HL-60/S4 treated with retinoic acid at 250 ng/mL for 4 days and 3 days (cell line): ENCODE data around the gene ANGPT4.
"Not testable (repeated sequence)": the region's sequence is repeated elsewhere in the genome, so short reads cannot be mapped to it uniquely, and the experiment has no call there.

Experiments used
- in situ Hi-C: fragments of 300-500 bp; cut with MboI; formaldehyde crosslinking; loops from 2 replicates; pipeline ENCODE4 v1.7.0; 2022; ENCODE audit warnings: low sequenced_read_pairs

The ANGPT4 gene

GRCh38 chr20:879626-880025 is 36.5 kb downstream of the ANGPT4 start:
- in situ Hi-C loops = no loop called here

DNA sequence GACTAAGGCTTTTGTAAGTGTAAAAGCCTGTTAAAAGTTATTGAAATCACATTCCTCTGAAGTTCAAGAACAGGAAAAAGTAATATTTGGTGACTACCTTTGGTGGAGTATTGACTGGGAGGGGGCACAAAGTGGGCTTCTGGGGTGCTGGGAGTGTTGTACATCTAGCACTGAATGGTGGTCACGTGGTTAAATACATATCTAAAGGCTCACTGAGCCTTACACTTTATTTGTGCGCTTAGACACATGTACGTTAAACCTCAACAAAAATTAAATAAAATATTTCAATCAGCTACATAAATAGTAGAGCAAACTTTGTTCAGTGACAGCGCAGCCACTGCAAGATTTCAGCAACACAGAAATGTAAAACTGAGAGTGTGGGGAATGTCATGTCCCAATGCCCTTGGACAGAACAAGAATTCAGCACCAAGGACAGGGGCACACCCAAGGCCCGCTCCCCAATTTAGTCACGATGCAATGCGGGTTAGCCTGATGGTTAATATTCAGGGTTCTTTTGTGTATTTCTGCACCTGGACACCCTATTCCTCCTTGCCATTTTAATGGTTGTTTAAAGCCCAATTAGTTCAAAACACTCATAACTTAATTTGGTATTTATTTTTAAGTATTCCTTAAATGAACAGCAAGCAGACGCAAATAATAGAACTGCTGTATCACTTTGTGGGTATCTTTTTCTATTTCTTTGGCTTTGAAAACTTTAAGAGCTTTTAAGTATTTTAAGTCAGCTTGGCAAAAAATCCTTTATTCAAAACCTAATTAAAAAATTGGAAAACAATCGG is 37.4 kb downstream of the ANGPT4 start:
- in situ Hi-C loops = no loop called here

- in situ Hi-C loops = no loop called here
These were observed 38.3 kb downstream of the ANGPT4 start for GRCh38 chr20:877814-878213.

GRCh38 chr20:875115-875514 is 41.0 kb downstream of the ANGPT4 start:
- in situ Hi-C loops = no loop called here

GRCh38 chr20:873875-874607 is 42.1 kb downstream of the ANGPT4 start:
- in situ Hi-C loops = no loop called here

- in situ Hi-C loops = no loop called here
These were observed 43.1 kb downstream of the ANGPT4 start for GRCh38 chr20:872855-873520.

DNA sequence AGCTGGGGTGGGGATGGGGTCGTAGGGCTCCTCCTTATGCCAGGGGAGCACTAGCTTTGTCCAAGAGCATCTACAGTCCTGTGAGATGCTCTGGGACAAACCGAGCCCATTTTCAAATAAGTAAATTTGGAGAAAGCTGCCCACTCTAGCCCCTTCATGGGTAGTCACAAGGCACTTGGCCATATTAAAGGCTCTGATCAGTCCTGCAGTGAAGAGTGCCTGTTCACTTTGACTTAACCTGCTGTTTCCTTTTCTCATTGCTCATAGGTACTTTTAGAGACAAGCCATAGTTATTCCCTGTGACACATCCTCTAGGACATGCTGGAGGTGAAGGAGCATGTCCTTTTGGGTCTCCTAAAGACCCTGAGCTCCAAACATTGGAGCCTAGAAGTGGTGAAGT is 44.2 kb downstream of the ANGPT4 start:
- in situ Hi-C loops = no loop called here

- in situ Hi-C loops = no loop called here
These were observed 44.7 kb downstream of the ANGPT4 start for GRCh38 chr20:871436-871835.

GRCh38 chr20:870758-871157 is 45.4 kb downstream of the ANGPT4 start:
- in situ Hi-C loops = no loop called here

- in situ Hi-C loops = no loop called here
These were observed 46.5 kb downstream of the ANGPT4 start for GRCh38 chr20:869606-870005.

- in situ Hi-C loops = no loop called here
These were observed 47.9 kb downstream of the ANGPT4 start for GRCh38 chr20:868279-868678.

GRCh38 chr20:865440-865839 is 50.7 kb downstream of the ANGPT4 start:
- in situ Hi-C loops = no loop called here

- in situ Hi-C loops = no loop called here
These were observed 55.2 kb downstream of the ANGPT4 start for GRCh38 chr20:860891-861290.

DNA sequence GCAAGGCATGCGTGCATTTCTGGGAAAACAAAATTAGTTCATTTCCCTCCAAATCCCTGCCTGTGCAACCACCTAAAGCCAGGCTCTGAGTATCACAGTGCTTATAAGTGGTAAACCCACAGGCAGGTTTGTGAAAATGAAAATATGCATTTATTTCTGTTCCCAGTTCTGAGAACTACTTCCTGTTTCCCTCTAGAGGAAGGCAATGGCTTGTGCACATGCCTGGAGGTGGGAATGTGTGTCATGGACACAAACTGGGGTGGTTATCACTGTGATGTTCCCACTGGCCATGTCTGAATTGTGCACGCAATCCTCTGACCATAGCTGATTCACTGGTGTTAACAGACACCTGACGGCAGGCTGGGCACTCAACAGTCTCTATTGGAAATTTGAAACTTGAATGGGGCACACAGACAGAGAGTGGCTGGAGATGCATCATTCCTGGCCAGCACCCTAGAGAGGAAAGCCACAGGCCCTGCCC is 56.3 kb downstream of the ANGPT4 start:
- in situ Hi-C loops = no loop called here

- in situ Hi-C loops = no loop called here
These were observed 58.1 kb downstream of the ANGPT4 start for GRCh38 chr20:858011-858410.

DNA sequence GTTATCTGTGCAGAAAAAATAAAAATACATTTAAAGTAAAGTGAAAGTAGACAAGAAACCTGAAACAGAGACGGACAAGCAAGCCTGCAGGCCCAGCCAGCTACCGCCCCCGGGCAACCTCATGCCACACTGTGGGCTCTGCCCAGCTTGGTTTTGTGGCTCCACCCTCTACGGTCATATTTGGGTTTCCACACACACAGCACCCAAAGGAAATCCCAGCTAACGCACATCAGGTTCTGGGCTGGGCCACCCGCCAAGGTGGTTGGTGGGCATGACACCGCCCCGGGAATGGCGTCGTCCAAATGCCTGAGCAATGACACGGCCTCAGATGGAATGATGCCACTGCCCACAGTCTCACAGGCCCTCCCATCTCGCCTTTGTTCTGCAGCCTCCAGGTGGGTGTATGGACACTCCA is 59.8 kb downstream of the ANGPT4 start:
- in situ Hi-C loops = no loop called here

DNA sequence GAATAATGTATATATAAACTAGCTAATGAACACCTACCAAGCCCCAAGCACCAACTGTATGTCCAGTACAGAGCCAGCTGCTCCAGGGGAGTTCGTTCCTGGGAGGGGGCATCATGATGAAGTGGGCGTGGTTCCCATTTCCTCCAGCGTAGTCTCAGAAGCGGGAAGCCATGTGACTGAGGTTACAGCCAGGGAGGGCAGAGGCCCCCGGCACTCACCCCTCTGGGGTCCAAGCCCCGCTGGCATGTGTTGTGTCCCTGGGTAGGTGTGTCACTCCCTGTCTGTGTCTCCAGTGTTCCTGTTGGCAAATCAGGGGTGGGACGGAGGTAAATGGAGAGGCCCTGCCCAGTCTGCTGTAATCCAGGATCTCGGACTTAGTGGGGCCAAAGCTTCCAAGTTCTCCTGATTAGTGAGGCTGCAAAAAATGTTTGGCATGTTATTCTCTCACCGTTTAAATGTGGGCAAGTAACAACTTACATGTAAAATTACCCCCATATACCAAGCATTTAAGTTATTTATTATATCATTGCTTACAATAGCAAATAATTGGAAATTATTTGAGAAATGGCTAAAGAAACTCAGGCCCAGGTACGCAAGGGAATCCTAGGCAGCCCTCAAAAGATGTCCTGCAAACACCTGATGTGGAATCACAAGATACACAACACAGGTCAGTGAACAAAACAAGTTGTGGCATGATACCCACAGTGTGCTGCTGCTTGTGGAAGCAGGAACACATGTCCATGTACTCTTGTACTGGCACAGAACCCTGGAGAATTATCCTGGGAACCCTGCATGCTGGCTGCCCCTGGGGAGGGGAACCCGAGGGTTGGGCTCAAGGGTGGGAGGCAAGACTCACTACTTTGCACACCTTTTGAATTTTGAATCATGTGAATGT is 60.4 kb downstream of the ANGPT4 start:
- in situ Hi-C loops = no loop called here

- in situ Hi-C loops = no loop called here
These were observed 61.5 kb downstream of the ANGPT4 start for GRCh38 chr20:854601-855000.

DNA sequence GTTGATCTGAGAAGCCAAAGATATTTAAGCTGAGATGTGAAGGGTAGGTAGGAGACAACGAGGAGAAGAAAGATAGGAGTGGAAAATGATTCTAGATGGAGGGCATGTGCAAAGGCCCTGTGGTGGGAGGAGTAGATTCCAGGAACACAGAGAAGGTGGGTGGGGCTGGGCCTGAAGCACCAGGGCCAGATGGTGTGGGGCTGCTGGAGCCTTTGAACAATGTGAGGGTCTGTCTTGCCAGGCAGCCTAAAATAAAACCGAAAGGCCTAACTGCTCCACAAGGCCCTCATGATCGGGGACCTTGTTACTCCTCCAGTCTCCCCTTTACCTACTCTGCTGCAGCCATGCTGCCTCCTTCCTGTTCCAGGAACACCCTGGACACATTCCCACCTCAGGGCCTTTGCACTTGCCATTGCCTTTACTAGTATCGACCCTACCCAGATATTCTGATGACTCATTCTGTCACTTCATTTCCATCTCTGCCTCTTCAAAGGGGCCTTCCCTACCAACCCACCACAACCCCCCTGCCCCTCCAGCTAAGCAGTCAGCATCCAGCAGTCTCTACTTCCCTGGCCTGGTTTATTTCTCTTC is 62.6 kb downstream of the ANGPT4 start:
- in situ Hi-C loops = no loop called here

GRCh38 chr20:848731-849130 is 67.4 kb downstream of the ANGPT4 start:
- in situ Hi-C loops = not testable (repeated sequence)
